Activated naive CD8-positive, alpha-beta T cell treated with anti-CD3 and anti-CD28 coated beads, Interleukin-2, amount 50 U/mL, for 24 hours (primary cell): ENCODE measurements around the gene PLD1.

Source experiments
- ATAC-seq: fragments of 150-1000 bp; cut with Tn5 transposase; one replicate; pipeline ENCODE4 v1.10.0; 2021
- DNase-seq: peaks from one replicate; pipeline ENCODE4 v3.0.0; 2021
- H3K27ac Mint-ChIP-seq: one replicate; pipeline ENCODE4 v1.8.0; 2021; ENCODE audit warnings: mild to moderate bottlenecking, mixed read lengths
- H3K27me3 Mint-ChIP-seq: one replicate; pipeline ENCODE4 v1.8.0; 2021; ENCODE audit warnings: mixed read lengths
- H3K36me3 Mint-ChIP-seq: one replicate; pipeline ENCODE4 v1.8.0; 2021; ENCODE audit warnings: low read depth, mixed read lengths
- H3K4me1 Mint-ChIP-seq: one replicate; pipeline ENCODE4 v1.8.0; 2021; ENCODE audit warnings: mixed read lengths
- H3K4me3 Mint-ChIP-seq: one replicate; pipeline ENCODE4 v1.8.0; 2021; ENCODE audit warnings: mild to moderate bottlenecking, moderate library complexity, mixed read lengths
- H3K9me3 Mint-ChIP-seq: one replicate; pipeline ENCODE4 v1.8.0; 2021; ENCODE audit warnings: mixed read lengths

The PLD1 gene

GRCh38 chr3:171672124-171672523 lies 138.2 kb downstream of the PLD1 start:
- Mint-ChIP-seq H3K4me1 (no peaks in the 10 kb centered on the region), H3K27me3 (no peaks in the 10 kb centered on the region), H3K9me3 (no peaks in the 10 kb centered on the region), H3K36me3 (no peaks in the 10 kb centered on the region), H3K4me3 (no peak overlapping the region), H3K27ac (no peak overlapping the region)
- DNase-seq (no peak), ATAC-seq (no peak)

- Mint-ChIP-seq H3K36me3 (no peaks in the 10 kb centered on the region), H3K9me3 (no peaks in the 10 kb centered on the region), H3K4me1 (no peaks in the 10 kb centered on the region), H3K27ac (no peak overlapping the region), H3K4me3 (no peak overlapping the region), H3K27me3 (no peaks in the 10 kb centered on the region)
- DNase-seq: no peak
- ATAC-seq: no peak
Observed at GRCh38 chr3:171671709-171672108, 138.6 kb downstream of the PLD1 start.

- Mint-ChIP-seq H3K27me3 (peaks cover 4% of the 10 kb centered on the region), H3K4me3 (no peak overlapping the region), H3K4me1 (no peaks in the 10 kb centered on the region), H3K9me3 (no peaks in the 10 kb centered on the region), H3K27ac (no peak overlapping the region), H3K36me3 (no peaks in the 10 kb centered on the region)
- DNase-seq (no peak), ATAC-seq (no peak)
Observed at GRCh38 chr3:171666516-171666915, 143.8 kb downstream of the PLD1 start.

- Mint-ChIP-seq H3K36me3 (no peaks in the 10 kb centered on the region), H3K4me3 (no peak overlapping the region), H3K27ac (no peak overlapping the region), H3K27me3 (peaks cover 6% of the 10 kb centered on the region), H3K9me3 (no peaks in the 10 kb centered on the region), H3K4me1 (no peaks in the 10 kb centered on the region)
- ATAC-seq: no peak
- DNase-seq: no peak
Observed at GRCh38 chr3:171663805-171664204, 146.5 kb downstream of the PLD1 start.

- DNase-seq (no peak), ATAC-seq (no peak)
- Mint-ChIP-seq H3K27me3 (peaks cover 6% of the 10 kb centered on the region), H3K4me3 (no peak overlapping the region), H3K9me3 (no peaks in the 10 kb centered on the region), H3K4me1 (no peaks in the 10 kb centered on the region), H3K27ac (no peak overlapping the region), H3K36me3 (no peaks in the 10 kb centered on the region)
Observed at GRCh38 chr3:171661484-171661883, 148.8 kb downstream of the PLD1 start.

- Mint-ChIP-seq H3K4me3 (no peak overlapping the region), H3K27ac (no peak overlapping the region), H3K9me3 (no peaks in the 10 kb centered on the region), H3K4me1 (no peaks in the 10 kb centered on the region), H3K27me3 (peaks cover 6% of the 10 kb centered on the region), H3K36me3 (no peaks in the 10 kb centered on the region)
- DNase-seq: no peak
- ATAC-seq: no peak
Observed at GRCh38 chr3:171660188-171660587, 150.1 kb downstream of the PLD1 start.

GRCh38 chr3:171658841-171659240 lies 151.4 kb downstream of the PLD1 start:
- H3K9me3 Mint-ChIP-seq: no peaks in the 10 kb centered on the region
- H3K36me3 Mint-ChIP-seq: no peaks in the 10 kb centered on the region
- no peak overlapping the region for H3K27ac Mint-ChIP-seq
- DNase-seq (no peak), ATAC-seq (no peak)
- H3K4me1 Mint-ChIP-seq: no peaks in the 10 kb centered on the region
- peaks cover 6% of the 10 kb centered on the region for H3K27me3 Mint-ChIP-seq
- H3K4me3 Mint-ChIP-seq: no peak overlapping the region

GRCh38 chr3:171654809-171655208 lies 155.5 kb downstream of the PLD1 start:
- H3K4me3 Mint-ChIP-seq: no peak overlapping the region
- DNase-seq (no peak), ATAC-seq (no peak)
- no peaks in the 10 kb centered on the region for H3K9me3 Mint-ChIP-seq
- no peak overlapping the region for H3K27ac Mint-ChIP-seq
- H3K4me1 Mint-ChIP-seq: no peaks in the 10 kb centered on the region
- H3K27me3 Mint-ChIP-seq: no peaks in the 10 kb centered on the region
- no peaks in the 10 kb centered on the region for H3K36me3 Mint-ChIP-seq

- no peaks in the 10 kb centered on the region for H3K4me1 Mint-ChIP-seq
- H3K4me3 Mint-ChIP-seq: no peak overlapping the region
- no peak overlapping the region for H3K27ac Mint-ChIP-seq
- H3K9me3 Mint-ChIP-seq: no peaks in the 10 kb centered on the region
- DNase-seq (no peak), ATAC-seq (no peak)
- H3K27me3 Mint-ChIP-seq: no peaks in the 10 kb centered on the region
- H3K36me3 Mint-ChIP-seq: no peaks in the 10 kb centered on the region
Observed at GRCh38 chr3:171654326-171654725, 156.0 kb downstream of the PLD1 start.

GRCh38 chr3:171653701-171654100 lies 156.6 kb downstream of the PLD1 start:
- H3K4me3 Mint-ChIP-seq: no peak overlapping the region
- no peaks in the 10 kb centered on the region for H3K4me1 Mint-ChIP-seq
- H3K27me3 Mint-ChIP-seq: no peaks in the 10 kb centered on the region
- DNase-seq (no peak), ATAC-seq (no peak)
- no peaks in the 10 kb centered on the region for H3K9me3 Mint-ChIP-seq
- no peaks in the 10 kb centered on the region for H3K36me3 Mint-ChIP-seq
- H3K27ac Mint-ChIP-seq: no peak overlapping the region

- Mint-ChIP-seq H3K4me1 (no peaks in the 10 kb centered on the region), H3K9me3 (no peaks in the 10 kb centered on the region), H3K27me3 (no peaks in the 10 kb centered on the region), H3K27ac (no peak overlapping the region), H3K4me3 (no peak overlapping the region), H3K36me3 (no peaks in the 10 kb centered on the region)
- DNase-seq (no peak), ATAC-seq (no peak)
Observed at GRCh38 chr3:171652932-171653331, 157.4 kb downstream of the PLD1 start.

GRCh38 chr3:171649911-171650592 lies 160.2 kb downstream of the PLD1 start:
- H3K9me3 Mint-ChIP-seq: no peaks in the 10 kb centered on the region
- H3K27me3 Mint-ChIP-seq: no peaks in the 10 kb centered on the region
- ATAC-seq (no peak), DNase-seq (no peak)
- no peak overlapping the region for H3K4me3 Mint-ChIP-seq
- no peak overlapping the region for H3K27ac Mint-ChIP-seq
- H3K36me3 Mint-ChIP-seq: no peaks in the 10 kb centered on the region
- H3K4me1 Mint-ChIP-seq: no peaks in the 10 kb centered on the region

- H3K36me3 Mint-ChIP-seq: no peaks in the 10 kb centered on the region
- no peak overlapping the region for H3K27ac Mint-ChIP-seq
- H3K27me3 Mint-ChIP-seq: no peaks in the 10 kb centered on the region
- no peaks in the 10 kb centered on the region for H3K9me3 Mint-ChIP-seq
- H3K4me3 Mint-ChIP-seq: no peak overlapping the region
- DNase-seq: no peak
- ATAC-seq: no peak
- H3K4me1 Mint-ChIP-seq: no peaks in the 10 kb centered on the region
Observed at GRCh38 chr3:171649267-171649666, 161.0 kb downstream of the PLD1 start.

GRCh38 chr3:171648069-171648468 lies 162.2 kb downstream of the PLD1 start:
- Mint-ChIP-seq H3K27ac (no peak overlapping the region), H3K27me3 (no peaks in the 10 kb centered on the region), H3K9me3 (no peaks in the 10 kb centered on the region), H3K4me3 (no peak overlapping the region), H3K4me1 (no peaks in the 10 kb centered on the region), H3K36me3 (no peaks in the 10 kb centered on the region)
- DNase-seq: no peak
- ATAC-seq: no peak

GRCh38 chr3:171646357-171647133 lies 163.7 kb downstream of the PLD1 start:
- no peaks in the 10 kb centered on the region for H3K9me3 Mint-ChIP-seq
- peaks cover under 1% of the 10 kb centered on the region for H3K27me3 Mint-ChIP-seq
- DNase-seq (no peak), ATAC-seq (no peak)
- H3K36me3 Mint-ChIP-seq: no peaks in the 10 kb centered on the region
- no peak overlapping the region for H3K27ac Mint-ChIP-seq
- H3K4me3 Mint-ChIP-seq: no peak overlapping the region
- H3K4me1 Mint-ChIP-seq: no peaks in the 10 kb centered on the region
